Muscle of leg (tissue), 11 donors: ENCODE results near the gene RNF175. TPM values are rescaled to one million over a fixed set of nuclear protein-coding genes. Genes with fewer than 3 reads are reported as not detected.

Experiments used
- DNase-seq: peaks from one replicate; pipeline ENCODE4 v3.0.0; 2013
- H3K27ac ChIP-seq: one replicate; pipeline ENCODE4 v1.5.1; 2013; ENCODE audit warnings: mild to moderate bottlenecking, low read length, control low read depth
- H3K27me3 ChIP-seq: one replicate; pipeline ENCODE4 v1.6.1; 2013; ENCODE audit warnings: low read length; ENCODE audit not compliant: control insufficient read depth, insufficient read depth
- H3K36me3 ChIP-seq: one replicate; pipeline ENCODE4 v1.6.1; 2013; ENCODE audit warnings: low read length; ENCODE audit not compliant: control insufficient read depth, insufficient read depth
- H3K4me1 ChIP-seq: one replicate; pipeline ENCODE4 v1.6.1; 2013; ENCODE audit warnings: low read length; ENCODE audit not compliant: control insufficient read depth, insufficient read depth
- H3K4me3 ChIP-seq: one replicate; pipeline ENCODE4 v1.5.1; 2013; ENCODE audit warnings: low read length, control low read depth
- H3K9me3 ChIP-seq: replicated peaks from 2 replicates; pipeline ENCODE4 v1.6.1; 2013; ENCODE audit warnings: low read depth, low read length; ENCODE audit not compliant: control insufficient read depth
- WGBS: methylation state at CpG from one replicate; pipeline ENCODE4 v1.1.5; 2013; ENCODE audit warnings: missing lambda C conversion rate; ENCODE audit not compliant: insufficient coverage; 5-methylcytosine and 5-hydroxymethylcytosine counted together
- polyA plus RNA-seq, 8 donors: library from polyadenylated mRNA; unstranded; fragments of 120-200 nt; gene quantifications; one replicate each; pipeline versions ENCODE4 v1.2.1 to v1.2.3, GENCODE V29; 2013; ENCODE audit warnings: inconsistent platforms in 1 of 8, low replicate concordance in 1 of 8; ENCODE audit not compliant: insufficient read length in 8 of 8, insufficient read depth in 1 of 8
- total RNA-seq: library from RNA; stranded (reverse); fragments of 120-200 nt; gene quantifications from one replicate; pipeline ENCODE4 v1.2.4, GENCODE V29; 2013

RNF175 gene
- total and polyA plus RNA-seq, 9 donors: 0.39 to 2.2 (median 0.96) TPM

- WGBS: 13% methylated on average over 1 of the region's 3 CpGs
- Histone ChIP-seq H3K4me1 (peaks cover 21% of the 10 kb centered on the region), H3K4me3 (peak overlapping the region; percentile 11), H3K9me3 (no peaks in the 10 kb centered on the region), H3K27me3 (peaks cover 50% of the 10 kb centered on the region), H3K27ac (no peak overlapping the region), H3K36me3 (no peaks in the 10 kb centered on the region)
- DNase-seq: peak; percentile 82
Observed at GRCh38 chr4:153785910-153786721, 26.3 kb upstream of the RNF175 start.

- Histone ChIP-seq H3K27me3 (peaks cover 31% of the 10 kb centered on the region), H3K27ac (no peak overlapping the region), H3K4me1 (peaks cover 10% of the 10 kb centered on the region), H3K4me3 (no peak overlapping the region), H3K36me3 (no peaks in the 10 kb centered on the region), H3K9me3 (no peaks in the 10 kb centered on the region)
- 0% methylated on average over 1 of the region's 3 CpGs for WGBS
- no peak for DNase-seq
Observed at GRCh38 chr4:153784166-153784699, 24.4 kb upstream of the RNF175 start.

GRCh38 chr4:153782581-153782980 is 22.8 kb upstream of the RNF175 start:
- H3K27me3 ChIP-seq: peaks cover 15% of the 10 kb centered on the region
- H3K9me3 ChIP-seq: no peaks in the 10 kb centered on the region
- H3K4me3 ChIP-seq: no peak overlapping the region
- DNase-seq: no peak
- no peaks in the 10 kb centered on the region for H3K4me1 ChIP-seq
- no peak overlapping the region for H3K27ac ChIP-seq
- WGBS: no CpG with 5 or more reads among the region's 1 CpG
- no peaks in the 10 kb centered on the region for H3K36me3 ChIP-seq

- H3K36me3 ChIP-seq: no peaks in the 10 kb centered on the region
- WGBS: 17% methylated on average over 1 of the region's 6 CpGs
- peak; percentile 81 for DNase-seq
Observed at GRCh38 chr4:153781717-153782416, 22.0 kb upstream of the RNF175 start.

GRCh38 chr4:153781280-153781679 is 21.5 kb upstream of the RNF175 start:
- Histone ChIP-seq H3K9me3 (no peaks in the 10 kb centered on the region), H3K4me3 (no peak overlapping the region), H3K27ac (no peak overlapping the region), H3K36me3 (no peaks in the 10 kb centered on the region), H3K27me3 (peaks cover 9% of the 10 kb centered on the region), H3K4me1 (no peaks in the 10 kb centered on the region)
- 85% methylated on average over 14 of the region's 17 CpGs for WGBS
- DNase-seq: no peak

More at GRCh38 chr4:153781717-153782416, 22.0 kb upstream of the RNF175 start:
- Histone ChIP-seq H3K9me3 (no peaks in the 10 kb centered on the region), H3K27ac (no peak overlapping the region), H3K27me3 (peaks cover 11% of the 10 kb centered on the region), H3K4me1 (no peaks in the 10 kb centered on the region), H3K4me3 (no peak overlapping the region)

- Histone ChIP-seq H3K4me1 (no peaks in the 10 kb centered on the region), H3K27me3 (peaks cover 8% of the 10 kb centered on the region), H3K27ac (no peak overlapping the region), H3K36me3 (no peaks in the 10 kb centered on the region), H3K4me3 (no peak overlapping the region), H3K9me3 (no peaks in the 10 kb centered on the region)
- no CpG with 5 or more reads among the region's 1 CpG for WGBS
- no peak for DNase-seq
Observed at GRCh38 chr4:153780876-153781275, 21.1 kb upstream of the RNF175 start.

- DNase-seq: no peak
- Histone ChIP-seq H3K9me3 (no peaks in the 10 kb centered on the region), H3K4me3 (no peak overlapping the region), H3K27ac (no peak overlapping the region), H3K4me1 (no peaks in the 10 kb centered on the region), H3K36me3 (no peaks in the 10 kb centered on the region), H3K27me3 (peaks cover 8% of the 10 kb centered on the region)
- WGBS: 50% methylated on average over 1 of the region's 2 CpGs
Observed at GRCh38 chr4:153780221-153780620, 20.4 kb upstream of the RNF175 start.

GRCh38 chr4:153778383-153778782 is 18.6 kb upstream of the RNF175 start:
- Histone ChIP-seq H3K9me3 (no peaks in the 10 kb centered on the region), H3K27ac (no peak overlapping the region), H3K4me3 (no peak overlapping the region), H3K36me3 (no peaks in the 10 kb centered on the region), H3K4me1 (no peaks in the 10 kb centered on the region), H3K27me3 (peaks cover 4% of the 10 kb centered on the region)
- no CpG with 5 or more reads among the region's 1 CpG for WGBS
- DNase-seq: no peak

GRCh38 chr4:153777421-153777820 is 17.6 kb upstream of the RNF175 start:
- Histone ChIP-seq H3K4me1 (no peaks in the 10 kb centered on the region), H3K9me3 (no peaks in the 10 kb centered on the region), H3K4me3 (no peak overlapping the region), H3K36me3 (no peaks in the 10 kb centered on the region), H3K27ac (no peak overlapping the region), H3K27me3 (peaks cover 4% of the 10 kb centered on the region)
- DNase-seq: no peak

GRCh38 chr4:153776601-153777000 is 16.8 kb upstream of the RNF175 start:
- Histone ChIP-seq H3K9me3 (no peaks in the 10 kb centered on the region), H3K36me3 (no peaks in the 10 kb centered on the region), H3K27ac (no peak overlapping the region), H3K4me1 (no peaks in the 10 kb centered on the region), H3K4me3 (no peak overlapping the region), H3K27me3 (peaks cover 2% of the 10 kb centered on the region)
- DNase-seq: no peak
- 100% methylated on average over 1 of the region's 3 CpGs for WGBS
